LNCAP (cell line): ENCODE results near the gene PTPRT.

Experiments used
- CTCF ChIP-seq: fragments of 450-650 bp; IDR thresholded peaks from 2 replicates; pipeline ENCODE4 v1.5.1; 2017; ENCODE audit warnings: mild to moderate bottlenecking

The PTPRT gene

DNA sequence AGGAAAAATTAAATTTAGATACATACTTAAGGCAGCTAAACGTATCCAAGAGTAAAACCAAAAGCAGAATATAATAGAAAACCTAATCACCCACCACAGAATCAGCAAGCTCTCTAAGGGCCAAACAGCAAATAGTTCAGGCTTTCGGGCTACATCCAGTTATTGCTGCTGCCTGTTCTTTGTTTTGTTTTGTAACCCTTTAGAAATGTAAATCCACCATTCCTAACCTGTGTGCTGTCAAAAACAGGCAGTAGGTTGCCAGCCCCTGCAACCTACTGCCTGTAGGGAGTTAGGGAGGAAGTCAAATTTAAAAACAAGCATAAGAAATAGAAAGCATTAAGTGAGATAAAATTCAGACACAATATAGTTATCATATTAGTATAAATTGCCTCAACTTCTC is 225.9 kb downstream of the PTPRT start:
- TF ChIP-seq CTCF: no peak

DNA sequence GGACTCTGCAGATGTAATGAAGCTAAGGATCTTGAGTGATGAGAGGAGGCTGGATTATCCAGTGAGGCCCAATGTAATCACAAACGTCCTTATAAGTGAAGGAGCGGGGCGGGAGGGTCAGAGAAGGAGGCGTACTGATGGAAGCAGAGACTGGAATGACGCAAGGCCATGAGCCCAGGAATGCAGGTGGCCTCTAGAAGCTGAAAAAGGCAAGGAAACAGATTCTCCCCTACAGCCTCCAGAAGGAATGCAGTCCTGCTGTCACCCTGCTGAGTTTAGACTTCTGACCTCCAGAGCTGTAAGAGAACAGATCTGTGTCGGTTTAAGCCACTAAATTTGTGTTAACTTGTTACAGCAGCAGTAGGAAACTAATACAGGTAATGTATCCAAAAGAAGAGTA is 227.9 kb downstream of the PTPRT start:
- no peak for TF ChIP-seq CTCF

DNA sequence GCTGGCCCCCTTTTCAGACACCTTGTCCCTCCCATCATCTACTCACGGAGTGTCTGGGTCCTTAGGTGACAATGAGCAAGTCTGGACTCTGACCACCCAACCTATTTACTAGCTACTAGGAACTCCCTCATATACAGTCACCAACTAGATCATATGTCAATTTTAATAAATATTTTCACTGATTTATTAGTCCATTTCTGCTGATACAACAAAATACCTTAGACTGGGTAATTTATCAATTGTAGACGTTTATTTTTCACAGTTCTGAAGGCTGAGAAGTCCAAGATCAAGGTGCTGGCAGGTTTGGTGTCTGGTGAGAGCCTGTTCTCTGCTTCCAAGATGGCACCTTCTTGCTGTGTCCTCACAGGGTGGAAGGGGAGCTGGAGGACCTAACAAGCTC is 229.7 kb downstream of the PTPRT start:
- TF ChIP-seq CTCF: no peak

GRCh38 chr20:42958367-42959069 is 231.2 kb downstream of the PTPRT start:
- no peak for TF ChIP-seq CTCF

- no peak for TF ChIP-seq CTCF
Measured at GRCh38 chr20:42957704-42958095, 232.0 kb downstream of the PTPRT start.

- no peak for TF ChIP-seq CTCF
Measured at GRCh38 chr20:42957018-42957703, 232.5 kb downstream of the PTPRT start.

DNA sequence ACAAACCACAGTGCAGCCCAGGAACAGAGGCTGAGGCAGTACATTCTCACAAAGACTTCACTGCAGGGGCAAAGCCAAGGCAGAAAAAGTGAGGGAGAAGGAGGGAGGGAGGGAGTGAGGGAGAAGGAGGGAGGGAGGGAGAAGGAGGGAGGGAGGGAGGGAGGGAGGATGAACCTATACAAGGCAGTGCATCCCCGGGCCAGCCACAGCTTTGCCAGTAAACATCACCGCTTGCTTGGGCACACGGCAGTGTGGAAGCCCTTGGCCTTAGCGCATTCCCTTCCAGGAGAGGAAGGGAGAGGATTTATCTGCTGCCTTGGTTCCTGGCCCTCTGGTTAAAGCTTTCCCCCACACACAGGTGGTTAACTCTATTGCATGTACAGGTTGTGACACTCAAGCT is 234.0 kb downstream of the PTPRT start:
- TF ChIP-seq CTCF: no peak
